Mucosa of gallbladder (tissue), 1 donor: ENCODE results near the gene HNF1B. TPM values are rescaled to one million over a fixed set of nuclear protein-coding genes. Genes with fewer than 3 reads are reported as not detected.

Experiments used
- DNase-seq: peaks from one replicate; pipeline ENCODE4 v3.0.0-alpha.2; 2020; ENCODE audit warnings: low spot score
- total RNA-seq: library from RNA; stranded (reverse); gene quantifications from one replicate; pipeline ENCODE4 v1.2.1, GENCODE V29; 2021
- donor health status: DM: no; HTN: no; CAD: no.

HNF1B gene
- total RNA-seq, 1 donor from 2014 or later: 142 TPM

GRCh38 chr17:37736428-37736827 is 8.4 kb downstream of the HNF1B start:
- no peak for DNase-seq

- DNase-seq: no peak
Measured at GRCh38 chr17:37735165-37735564, 9.7 kb downstream of the HNF1B start.

- DNase-seq: no peak
Measured at GRCh38 chr17:37732316-37732715, 12.5 kb downstream of the HNF1B start.

- DNase-seq: no peak
Measured at GRCh38 chr17:37731056-37731455, 13.8 kb downstream of the HNF1B start.

- DNase-seq: no peak
Measured at GRCh38 chr17:37729905-37730304, 15.0 kb downstream of the HNF1B start.

- DNase-seq: peak; percentile 92
Measured at GRCh38 chr17:37726891-37727675, 17.8 kb downstream of the HNF1B start.

- DNase-seq: no peak
Measured at GRCh38 chr17:37726248-37726647, 18.6 kb downstream of the HNF1B start.

GRCh38 chr17:37725601-37726146 is 19.2 kb downstream of the HNF1B start:
- no peak for DNase-seq

- DNase-seq: no peak
Measured at GRCh38 chr17:37725021-37725595, 19.8 kb downstream of the HNF1B start.

- no peak for DNase-seq
Measured at GRCh38 chr17:37720989-37721388, 23.9 kb downstream of the HNF1B start.

GRCh38 chr17:37719866-37720265 is 25.0 kb downstream of the HNF1B start:
- DNase-seq: no peak

- DNase-seq: no peak
Measured at GRCh38 chr17:37718324-37719048, 26.4 kb downstream of the HNF1B start.

GRCh38 chr17:37717627-37718323 is 27.1 kb downstream of the HNF1B start:
- DNase-seq: no peak

- no peak for DNase-seq
Measured at GRCh38 chr17:37714897-37715296, 30.0 kb downstream of the HNF1B start.

- DNase-seq: peak; percentile 65
Measured at GRCh38 chr17:37713624-37714023, 31.2 kb downstream of the HNF1B start.

GRCh38 chr17:37713028-37713431 is 31.8 kb downstream of the HNF1B start:
- peak; percentile 90 for DNase-seq

- no peak for DNase-seq
Measured at GRCh38 chr17:37711113-37711512, 33.7 kb downstream of the HNF1B start.

- peak; percentile 95 for DNase-seq
Measured at GRCh38 chr17:37710344-37710886, 34.4 kb downstream of the HNF1B start.

- peak; percentile 78 for DNase-seq
Measured at GRCh38 chr17:37708616-37709212, 36.1 kb downstream of the HNF1B start.

GRCh38 chr17:37708008-37708615 is 36.7 kb downstream of the HNF1B start:
- DNase-seq: peak; percentile 74

GRCh38 chr17:37706446-37706845 is 38.4 kb downstream of the HNF1B start:
- DNase-seq: no peak
